SK-N-DZ (cell line): ENCODE measurements around the gene CMTM7. TPM values are rescaled to one million over a fixed set of nuclear protein-coding genes. Genes with fewer than 3 reads are reported as not detected.

Source experiments
- DNase-seq: peaks from one replicate; pipeline ENCODE4 v3.0.0-alpha.2; 2015; ENCODE audit warnings: low spot score
- polyA plus RNA-seq, 2 experiments: library from polyadenylated mRNA; depleted of rRNA; stranded (reverse); fragments of >200 nt; gene quantifications; 2 replicates each; pipeline ENCODE4 v1.2.3, GENCODE V29; 2014

The CMTM7 gene
- polyA plus RNA-seq (2014; cell fraction: cytosol; rRNA removed), result 24.8 and 27.4 TPM in 2 replicates
- polyA plus RNA-seq (2014; cell fraction: nucleus; rRNA removed), result 18.6 and 22.5 TPM in 2 replicates

DNA sequence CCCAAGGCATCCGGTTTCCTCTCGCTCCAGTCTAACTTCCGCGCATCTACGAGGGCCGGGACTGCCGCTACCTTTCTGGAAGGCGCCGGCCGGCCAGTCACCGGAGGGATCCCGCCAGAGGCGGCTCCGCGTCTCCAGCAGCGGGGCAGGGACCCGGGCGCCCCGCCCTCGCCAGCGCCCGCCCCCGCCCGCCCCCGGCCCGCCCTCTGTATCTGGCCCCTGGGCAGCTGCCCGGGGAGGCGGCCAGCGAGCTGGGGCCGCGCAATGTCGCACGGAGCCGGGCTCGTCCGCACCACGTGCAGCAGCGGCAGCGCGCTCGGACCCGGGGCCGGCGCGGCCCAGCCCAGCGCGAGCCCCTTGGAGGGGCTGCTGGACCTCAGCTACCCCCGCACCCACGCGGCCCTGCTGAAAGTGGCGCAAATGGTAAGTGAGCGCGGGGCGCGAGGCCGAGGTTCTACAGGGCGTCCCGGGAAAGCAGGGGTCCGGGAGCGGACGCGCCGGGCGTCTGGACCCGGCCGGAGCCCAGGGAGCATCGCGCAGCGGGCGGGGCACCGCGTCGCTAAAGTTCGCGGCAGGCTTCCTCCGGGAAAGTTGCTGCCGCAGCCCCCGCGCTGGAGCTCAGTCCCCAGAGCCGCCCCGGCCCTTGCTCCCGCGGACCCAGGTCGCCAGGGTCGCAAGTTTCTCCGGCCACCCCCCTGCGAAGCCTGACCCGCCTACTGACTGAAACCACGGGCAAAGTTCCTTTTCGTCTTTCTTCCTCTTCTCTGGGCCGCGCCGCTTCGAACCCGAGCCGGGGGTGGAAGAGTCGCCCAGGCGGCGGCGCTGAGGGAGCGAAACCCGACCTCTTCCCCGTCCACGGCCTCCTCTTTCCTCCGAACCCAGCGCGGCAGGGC, at the start of gene CMTM7:
TSS of gene CMTM7 (plus strand) at position 211 of the 893 bp plus-strand sequence. CDS start at position 265, 54 bp downstream.
- DNase-seq, result peak; percentile 70

DNA sequence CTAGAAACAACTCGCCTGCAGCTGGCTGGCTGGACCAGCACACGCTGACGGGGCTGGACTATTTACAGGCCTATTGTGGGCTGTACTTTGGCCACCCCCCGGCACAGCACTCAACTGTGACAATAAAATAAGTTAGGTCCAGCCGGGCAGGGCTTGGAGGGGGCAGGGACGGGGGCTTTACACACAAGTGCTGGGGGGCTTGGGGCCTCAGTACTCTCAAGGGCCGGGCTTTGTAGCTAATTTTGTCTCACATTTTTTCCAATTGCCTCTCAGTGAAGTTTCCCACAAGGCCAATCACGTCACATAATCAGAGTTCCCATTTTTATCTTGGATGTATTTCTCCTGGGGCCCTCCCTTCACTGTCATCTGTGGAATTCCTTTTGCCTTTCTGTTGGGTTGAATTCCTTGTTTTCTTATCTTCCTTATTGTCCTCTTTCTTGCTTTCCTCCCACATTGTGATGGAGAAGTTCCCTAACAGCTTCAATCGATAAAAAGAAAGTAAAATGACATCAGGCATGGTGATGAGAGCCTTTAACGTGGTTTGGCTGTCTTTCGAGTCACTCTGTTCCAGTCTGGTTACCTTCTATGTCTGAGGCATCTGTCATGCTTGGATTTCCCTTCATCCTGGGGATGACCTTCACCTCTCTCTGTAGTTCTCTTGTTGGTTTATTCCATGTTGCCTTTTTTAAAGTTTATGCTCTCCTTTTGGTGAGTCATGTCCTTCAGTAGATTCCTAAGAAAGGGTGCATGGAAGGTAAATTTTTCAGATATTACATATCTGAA, 44.1 kb upstream of the CMTM7 start:
- no peak for DNase-seq

DNA sequence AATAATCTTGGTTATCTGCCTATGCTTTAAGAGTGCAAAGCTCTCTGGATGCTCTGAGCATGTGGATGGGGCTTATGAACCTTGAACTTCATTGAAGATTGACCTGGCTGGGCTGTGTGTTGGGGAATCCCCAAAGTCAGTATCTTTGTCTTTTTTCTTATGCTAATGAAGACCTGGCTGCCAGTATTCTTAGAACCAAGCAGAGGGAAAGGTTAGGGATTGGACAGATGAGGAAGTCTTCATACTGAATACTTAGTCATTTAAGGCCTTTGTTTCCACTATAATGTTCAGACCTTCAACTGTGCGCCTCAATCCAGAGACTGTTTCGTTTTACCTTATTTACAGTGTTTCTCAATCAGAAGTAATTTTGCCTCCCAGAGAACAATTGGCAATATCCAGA, 42.5 kb upstream of the CMTM7 start:
- no peak for DNase-seq

GRCh38 chr3:32352563-32352962, 39.1 kb upstream of the CMTM7 start:
- DNase-seq, result no peak

DNA sequence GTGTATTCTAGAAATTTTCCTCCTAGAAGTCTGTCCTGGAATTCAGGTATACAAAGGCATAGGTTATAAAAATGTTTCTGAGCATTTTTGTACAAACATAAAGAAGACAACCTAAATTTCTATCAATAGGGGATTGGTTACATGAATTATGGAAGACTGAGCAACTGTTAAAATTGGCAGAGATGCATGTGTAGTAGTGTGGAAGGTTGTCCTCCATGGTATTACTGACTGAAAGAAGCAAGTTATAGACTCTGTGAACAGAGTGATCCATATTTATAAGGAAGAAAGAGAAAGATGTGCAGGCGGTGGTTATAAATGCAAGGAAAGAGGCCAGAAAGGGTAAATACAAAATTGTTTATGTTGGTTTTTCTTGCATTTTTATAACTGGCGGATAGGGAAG, 38.3 kb upstream of the CMTM7 start:
- no peak for DNase-seq

- DNase-seq, result no peak
These were observed 37.3 kb upstream of the CMTM7 start for GRCh38 chr3:32354362-32354778.

GRCh38 chr3:32355751-32356291, 35.8 kb upstream of the CMTM7 start:
- no peak for DNase-seq

DNA sequence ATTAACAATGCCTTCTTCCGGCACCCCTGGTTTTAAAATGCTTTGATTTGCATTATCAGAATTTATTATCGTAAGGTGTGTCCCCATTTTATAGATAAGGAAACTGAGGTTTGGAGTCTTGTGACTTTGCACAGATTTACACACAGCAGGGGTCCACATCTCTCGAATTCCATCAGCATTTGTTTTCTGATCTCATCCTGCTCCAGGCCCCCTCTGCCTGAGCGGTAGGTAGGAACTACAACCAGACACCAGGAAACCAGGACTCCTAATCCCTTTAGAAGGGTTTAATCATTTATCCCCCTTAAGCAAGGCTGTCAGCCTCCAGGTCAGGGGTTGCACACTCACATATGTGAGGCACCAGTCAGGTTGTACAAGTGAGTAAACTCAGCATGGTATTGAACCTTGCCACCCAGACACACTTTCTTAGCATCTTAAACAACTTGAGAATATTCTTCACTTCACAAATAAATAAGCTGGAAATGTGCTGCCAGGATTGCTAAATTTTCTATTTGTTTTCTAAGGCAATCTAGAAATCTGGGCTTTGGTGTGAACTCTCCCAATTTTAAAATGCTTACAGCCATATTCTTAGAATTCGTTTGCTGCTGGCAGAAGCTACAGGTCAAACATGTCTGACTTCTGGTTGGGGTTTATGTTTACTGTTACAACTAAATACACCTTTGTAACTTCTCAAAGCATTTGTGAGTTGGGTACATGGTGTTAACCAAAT, 31.7 kb upstream of the CMTM7 start:
- no peak for DNase-seq

GRCh38 chr3:32360493-32360827, 31.2 kb upstream of the CMTM7 start:
- DNase-seq, result no peak

GRCh38 chr3:32366638-32367397, 24.8 kb upstream of the CMTM7 start:
- DNase-seq, result no peak

GRCh38 chr3:32367442-32367841, 24.2 kb upstream of the CMTM7 start:
- DNase-seq, result no peak

- DNase-seq, result no peak
These were observed 20.0 kb upstream of the CMTM7 start for GRCh38 chr3:32371461-32372212.

DNA sequence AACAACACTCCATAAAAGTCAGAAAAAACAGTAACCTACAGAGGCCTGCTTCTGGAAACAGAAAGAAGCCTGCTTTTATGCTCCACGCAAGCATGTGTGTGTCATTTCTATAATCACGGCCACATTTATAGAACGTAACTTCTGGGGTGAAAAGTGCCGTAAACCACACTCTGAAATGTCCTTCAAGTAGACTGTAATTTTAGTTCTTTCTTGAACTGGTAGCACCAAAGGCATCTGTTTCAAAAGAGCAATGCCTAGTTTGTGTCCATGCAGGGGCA, 19.5 kb upstream of the CMTM7 start:
- no peak for DNase-seq

DNA sequence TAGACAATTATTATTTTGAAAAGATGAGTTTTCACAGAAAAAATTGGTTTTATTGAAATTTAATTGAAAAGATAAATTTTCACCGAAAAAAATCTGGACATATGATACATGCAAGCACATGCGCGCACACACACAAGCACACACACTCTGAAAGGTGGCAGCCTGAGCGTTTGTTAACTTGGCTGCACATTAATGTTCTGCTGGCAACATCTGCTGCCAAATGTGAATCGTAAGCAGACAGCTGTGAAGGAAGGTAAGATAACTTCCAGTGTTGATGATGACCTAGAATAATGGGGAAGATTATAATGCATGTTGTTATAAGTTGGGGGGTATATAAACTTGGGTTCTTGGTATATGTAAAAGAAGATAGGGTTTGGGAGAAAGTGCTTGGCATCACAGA, 18.4 kb upstream of the CMTM7 start:
- no peak for DNase-seq

- peak; percentile 20 for DNase-seq
These were observed 17.8 kb upstream of the CMTM7 start for GRCh38 chr3:32373844-32374243.

- DNase-seq, result peak; percentile 76
These were observed 16.7 kb upstream of the CMTM7 start for GRCh38 chr3:32374788-32375595.

DNA sequence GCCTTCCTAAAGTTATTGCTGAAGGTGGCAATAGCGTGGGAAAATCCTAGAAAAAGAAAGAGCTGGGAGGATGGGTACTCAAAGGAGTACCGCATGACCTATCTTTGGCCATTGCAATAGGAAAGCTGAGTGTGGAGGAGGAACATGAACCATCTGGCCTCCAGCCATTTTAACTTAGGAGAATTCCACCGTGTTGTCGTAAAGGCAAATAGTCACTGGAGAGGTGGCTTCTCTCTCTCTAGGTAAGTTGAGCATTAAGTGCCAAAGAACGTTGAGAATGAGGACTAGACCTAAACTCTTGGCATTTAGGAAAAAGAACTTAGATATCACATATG, 16.1 kb upstream of the CMTM7 start:
- DNase-seq, result no peak

DNA sequence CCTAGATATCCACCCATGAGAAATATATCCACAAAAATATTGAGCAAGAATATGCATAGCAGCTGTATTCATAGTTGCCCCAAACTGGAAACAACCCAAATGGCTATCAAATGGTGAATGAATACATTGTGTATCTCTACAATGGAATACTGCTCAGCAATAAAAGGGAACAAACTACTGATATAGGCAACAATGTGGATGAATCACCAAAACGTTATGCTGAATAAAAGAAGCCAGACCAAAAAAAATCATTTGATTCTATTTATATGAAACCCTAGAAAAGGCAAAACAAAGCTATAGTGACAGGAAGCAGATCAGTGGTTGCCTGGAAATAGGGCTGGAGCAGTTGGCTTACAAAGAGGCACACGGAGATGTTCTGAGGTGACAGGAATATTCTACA, 15.5 kb upstream of the CMTM7 start:
- no peak for DNase-seq

GRCh38 chr3:32379831-32380500, 11.7 kb upstream of the CMTM7 start:
- DNase-seq, result no peak
